Heart left ventricle (tissue), 16 donors: ENCODE results near the gene YBX2. TPM values are rescaled to one million over a fixed set of nuclear protein-coding genes. Genes with fewer than 3 reads are reported as not detected.

Source experiments
- ATAC-seq, 4 donors: fragments of 200-7000 bp; cut with Tn5 transposase; one replicate each; pipeline ENCODE4 v1.9.1; 2020 to 2022; ENCODE audit warnings: moderate library complexity in 4 of 4, mild to moderate bottlenecking in 3 of 4, moderate number of reproducible peaks in 1 of 4
- DNase-seq, 5 donors: peaks; one replicate each; pipeline ENCODE4 v3.0.0-alpha.2; 2020
- H3K27ac ChIP-seq, 12 donors: fragments of 200-600 bp; sonication (generic) in 4 of 12; one replicate each; pipeline versions ENCODE4 v1.5.0 to v1.8.0; 2016 to 2022; ENCODE audit warnings: mild to moderate bottlenecking in 2 of 12
- H3K27me3 ChIP-seq, 9 donors: fragments of 200-600 bp; sonication (generic) in 2 of 9; one replicate each; pipeline versions ENCODE4 v1.5.1 to v1.8.0; 2016 to 2022; ENCODE audit warnings: mild to moderate bottlenecking in 3 of 9
- H3K36me3 ChIP-seq, 9 donors: fragments of 200-600 bp; sonication (generic) in 2 of 9; one replicate each; pipeline versions ENCODE4 v1.5.0 to v1.8.0; 2018 to 2022; ENCODE audit warnings: mild to moderate bottlenecking in 2 of 9
- H3K4me1 ChIP-seq, 12 donors: fragments of 200-600 bp; sonication (generic) in 4 of 12; one replicate each; pipeline versions ENCODE4 v1.5.0 to v1.8.0; 2016 to 2022; ENCODE audit warnings: mild to moderate bottlenecking in 3 of 12
- H3K4me3 ChIP-seq, 12 donors: fragments of 200-600 bp; sonication (generic) in 4 of 12; one replicate each; pipeline versions ENCODE4 v1.5.0 to v1.8.0; 2017 to 2022; ENCODE audit warnings: mild to moderate bottlenecking in 9 of 12, moderate library complexity in 4 of 12
- H3K9me3 ChIP-seq, 12 donors: fragments of 200-600 bp; sonication (generic) in 4 of 12; one replicate each; pipeline versions ENCODE4 v1.5.0 to v1.8.0; 2016 to 2022; ENCODE audit warnings: mild to moderate bottlenecking in 1 of 12
- POLR2A ChIP-seq, 2 donors: fragments of 450-650 bp; IDR thresholded peaks; one replicate each; pipeline ENCODE4 v1.6.1; 2017; ENCODE audit warnings: antibody characterized with exemption in 2 of 2, mild to moderate bottlenecking in 2 of 2, moderate library complexity in 2 of 2
- WGBS, 4 donors: extraction: QIAGEN DNeasy Blood & Tissue Kit in 2 of 4; methylation state at CpG; one replicate each; pipeline versions ENCODE4 v1.1.5 to v1.1.7; 2013 to 2018; 5-methylcytosine and 5-hydroxymethylcytosine counted together
- intact Hi-C, 10 donors: fragments of 100-400 bp; cut with DNase I; formaldehyde crosslinking; loops; one replicate each; pipeline versions ENCODE4 v1.11.1 to v1.14.2; 2022
- polyA plus RNA-seq, 2 donors: library from polyadenylated mRNA; stranded (reverse); fragments of 200-250 nt; gene quantifications; one replicate each; pipeline ENCODE4 v1.2.3, GENCODE V29; 2013
- total RNA-seq, 9 donors: library from RNA; depleted of rRNA in 2 of 9; stranded (reverse); fragments of >200 nt in 2 of 9; fragmentation: NEBNext Ultra II Directional in 3 of 9; extraction: Animal tissue kit (Norgen Biotek cat#: 25700) in 3 of 9; gene quantifications; one replicate each; pipeline versions ENCODE4 v1.1.0 to v1.2.4, GENCODE V29; 2016 to 2023
- TF ChIP-seq, protein P1 (sequence below), 12 donors: fragments of 200-600 bp; sonication (generic) in 4 of 12; IDR thresholded peaks; one replicate each; pipeline versions ENCODE4 v1.5.0 to v1.8.0; 2018 to 2022; ENCODE audit warnings: antibody characterized with exemption in 12 of 12, mild to moderate bottlenecking in 5 of 12
- donor health status: ischemic (EF 13 %, LVEDD 7.1; RV severe dilation, severe dysfunction).
- donor health status: healthy with polysubstance abuse.
- donor health status: DM: no; HTN: yes; CAD: no.
- donor health status: DM: no; HTN: no; CAD: no.
- donor health status: ischemic (EF 25% LVEDD 6.9; RV normal size, moderate dysfunction).
- donor health status: ischemic (EF 25% LVEDD 5.7; RV mildly dilated, moderate dysfunction).
- donor health status: healthy.
- donor health status: DM: yes; HTN: yes; CAD: no.
- donor health status: ischemic (EF 35%, LVEDD 5.7; RV mildly dilated, moderate dysfunction).
- donor health status: nonischemic (EF 11% LVEDD 7.7; RV severe dilation, severe dysfunction).
- donor health status: DM: yes; HTN: yes; CAD: no.
- donor health status: PGD.
- donor health status: ischemic (EF 29% LVEDD 5.4; RV normal size, mild dysfunction).
- donor health status: nonischemic (EF 23%, LVEDD 6.1; RV moderate dilation, normal function).

Gene YBX2
- total and polyA plus RNA-seq, 11 donors: 0.32 to 2.0 (median 0.56) TPM

DNA sequence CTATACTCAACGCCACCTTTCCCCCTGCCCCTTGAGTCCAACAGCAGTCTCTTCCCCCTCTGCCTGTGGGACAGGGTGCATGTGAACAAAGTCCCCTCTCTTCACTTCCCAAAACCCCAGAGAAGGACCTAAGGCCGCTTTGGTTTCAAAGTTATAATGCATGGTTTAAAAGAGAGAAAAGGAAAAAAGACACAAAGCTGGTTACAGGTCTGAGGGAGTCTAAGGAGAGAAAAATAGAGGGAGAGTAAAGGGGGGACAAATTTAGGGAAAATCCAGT lies 51.0 kb downstream of the YBX2 start:
- H3K36me3 ChIP-seq: peaks cover 0 to 52% (median 46%) of the 10 kb centered on the region in 9 donors
- peak overlapping the region; percentile 53 to 95 (median 84) for H3K4me3 ChIP-seq
- ATAC-seq: no peak
- 17 to 38% (median 28%) methylated on average over 2 of the region's 2 CpGs for WGBS, 4 donors
- H3K4me1 ChIP-seq: peaks cover 5 to 37% (median 28%) of the 10 kb centered on the region in 12 donors
- H3K27ac ChIP-seq: peak overlapping the region; percentile 91 to 99 (median 97)
- no peak for DNase-seq
- intact Hi-C loops: loop anchor here in 2 of 10 donors (10.0 kb wide), 2 partner anchors 331 to 601 kb away; partner anchors contain the start of gene CD68 (in 1 of the 2)
- no peaks in the 10 kb centered on the region for H3K9me3 ChIP-seq
- no peaks in the 10 kb centered on the region for H3K27me3 ChIP-seq
- TF ChIP-seq, protein P1, sequence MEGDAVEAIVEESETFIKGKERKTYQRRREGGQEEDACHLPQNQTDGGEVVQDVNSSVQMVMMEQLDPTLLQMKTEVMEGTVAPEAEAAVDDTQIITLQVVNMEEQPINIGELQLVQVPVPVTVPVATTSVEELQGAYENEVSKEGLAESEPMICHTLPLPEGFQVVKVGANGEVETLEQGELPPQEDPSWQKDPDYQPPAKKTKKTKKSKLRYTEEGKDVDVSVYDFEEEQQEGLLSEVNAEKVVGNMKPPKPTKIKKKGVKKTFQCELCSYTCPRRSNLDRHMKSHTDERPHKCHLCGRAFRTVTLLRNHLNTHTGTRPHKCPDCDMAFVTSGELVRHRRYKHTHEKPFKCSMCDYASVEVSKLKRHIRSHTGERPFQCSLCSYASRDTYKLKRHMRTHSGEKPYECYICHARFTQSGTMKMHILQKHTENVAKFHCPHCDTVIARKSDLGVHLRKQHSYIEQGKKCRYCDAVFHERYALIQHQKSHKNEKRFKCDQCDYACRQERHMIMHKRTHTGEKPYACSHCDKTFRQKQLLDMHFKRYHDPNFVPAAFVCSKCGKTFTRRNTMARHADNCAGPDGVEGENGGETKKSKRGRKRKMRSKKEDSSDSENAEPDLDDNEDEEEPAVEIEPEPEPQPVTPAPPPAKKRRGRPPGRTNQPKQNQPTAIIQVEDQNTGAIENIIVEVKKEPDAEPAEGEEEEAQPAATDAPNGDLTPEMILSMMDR (IDR thresholded peaks at IDR 0.05): no peak
- no peak for TF ChIP-seq POLR2A (IDR thresholded peaks at IDR 0.05)

DNA sequence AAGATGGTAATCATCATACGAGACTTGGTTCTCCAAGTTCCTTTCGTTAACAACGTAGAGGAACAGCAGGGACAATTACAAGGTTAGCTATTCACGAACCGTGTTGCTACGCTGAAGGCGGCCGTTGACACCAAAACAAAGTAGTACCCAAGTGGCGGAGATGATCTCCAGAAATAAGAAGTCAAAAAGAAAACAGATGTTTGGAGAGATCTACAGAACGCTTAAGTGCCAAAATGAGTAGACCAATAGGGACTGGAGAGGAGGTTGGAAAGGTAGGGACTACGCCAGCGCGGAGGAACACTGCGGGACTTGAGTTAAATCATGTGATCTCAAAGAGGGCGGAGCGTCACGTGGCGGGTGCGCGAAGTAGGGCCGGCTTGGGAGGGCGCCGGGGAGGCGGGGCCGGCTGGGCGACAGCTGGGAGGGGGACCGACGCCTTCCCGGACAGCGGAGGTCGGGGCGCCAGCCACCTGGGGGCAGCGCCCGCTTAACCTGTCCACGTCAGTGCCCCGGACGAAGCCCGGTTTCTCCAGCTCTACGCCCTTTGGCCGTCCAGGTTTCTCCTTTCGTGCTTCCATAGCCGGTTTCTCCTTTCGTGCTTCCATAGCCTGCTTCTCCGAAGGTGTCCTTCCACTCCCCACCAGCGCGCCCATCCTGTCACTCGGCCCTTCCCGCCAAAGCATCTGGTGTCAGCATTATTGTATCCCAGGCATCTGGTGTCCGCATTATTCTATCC lies 51.6 kb downstream of the YBX2 start:
- Histone ChIP-seq H3K27ac (peak overlapping the region; percentile 91 to 99 (median 97)), H3K4me1 (peaks cover 5 to 32% (median 27%) of the 10 kb centered on the region in 12 donors), H3K36me3 (peaks cover 0 to 52% (median 46%) of the 10 kb centered on the region in 9 donors), H3K4me3 (peak overlapping the region; percentile 53 to 95 (median 84)), H3K27me3 (no peaks in the 10 kb centered on the region), H3K9me3 (no peaks in the 10 kb centered on the region)
- WGBS, 4 donors: 0 to 2% (median 1%) methylated on average over 41 to 49 of the region's 49 CpGs
- intact Hi-C loops: loop anchor here in 3 of 10 donors (1.0 to 10.0 kb wide), 3 partner anchors 241 to 602 kb away; partner anchors contain the start of genes CD68 (in 1 of the 3) and POLR2A (in 1 of the 3)
- TF ChIP-seq, protein P1 (IDR thresholded peaks at IDR 0.05): peak in 3 of 12 donors; percentile 23 to 29 (median 28)
- peak in 1 of 2 donors; percentile 67 for TF ChIP-seq POLR2A (IDR thresholded peaks at IDR 0.05)
- ATAC-seq (peak; percentile 45 to 62 (median 57)), DNase-seq (peak; percentile 97 to 98 (median 97))

DNA sequence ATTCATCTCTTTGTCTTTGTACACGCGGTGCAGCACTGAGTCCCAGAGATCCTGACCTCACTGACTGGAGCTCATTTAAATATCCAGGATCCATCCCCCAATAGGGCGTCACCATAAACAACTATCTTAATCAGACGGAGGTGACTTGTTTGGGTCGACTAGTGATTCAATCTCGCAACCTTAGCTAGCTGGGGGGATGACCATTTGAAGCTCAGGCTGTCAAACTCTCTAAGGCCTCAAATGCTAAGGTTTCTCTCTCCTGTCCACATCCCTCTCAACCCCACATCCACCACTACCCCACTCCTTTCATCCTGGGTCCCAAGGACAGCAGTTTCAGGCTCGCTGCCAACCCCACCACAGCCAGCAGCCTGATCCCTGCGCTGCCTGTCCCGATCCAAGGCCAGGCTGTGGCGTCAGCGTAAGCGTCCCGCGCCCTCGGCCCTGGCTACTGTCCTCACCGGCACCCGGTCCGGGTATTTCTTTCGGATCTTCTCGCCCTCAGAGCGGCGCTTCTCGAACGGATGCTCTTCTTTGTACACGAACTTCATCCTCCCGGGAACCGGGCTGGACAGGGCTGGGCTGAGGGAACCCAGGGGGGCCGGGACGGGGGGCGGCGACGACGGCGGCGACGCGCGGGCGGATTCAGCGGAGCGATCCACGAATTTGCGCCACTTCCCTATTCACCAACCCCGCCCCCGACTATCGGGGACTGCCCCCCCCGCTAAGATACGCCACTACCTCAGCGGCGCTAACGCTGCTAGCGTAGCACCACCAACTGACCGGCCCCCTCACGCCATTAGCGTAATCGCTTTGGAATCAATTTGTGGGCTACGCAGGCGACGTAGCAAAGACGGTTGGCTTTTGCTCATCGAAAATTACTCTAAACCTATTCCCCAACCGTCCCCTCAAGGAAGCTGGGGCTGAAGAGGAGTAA lies 52.4 kb downstream of the YBX2 start, which contains the start of gene GABARAP:
TSS of gene GABARAP (minus strand) at position 667 of the 934 bp plus-strand sequence. CDS start at position 548, 119 bp downstream.
- TF ChIP-seq, protein P1 (IDR thresholded peaks at IDR 0.05): no peak
- TF ChIP-seq POLR2A (IDR thresholded peaks at IDR 0.05): peak in 1 of 2 donors; percentile 64
- ATAC-seq (peak; percentile 12 to 58 (median 48)), DNase-seq (peak; percentile 94 to 97 (median 96))
- peak within 1 kb of the TSS; percentile 91 to 99 (median 97) for H3K27ac ChIP-seq
- WGBS, 4 donors: 0 to 1% (median 0%) methylated on average over 36 to 62 of the region's 62 CpGs
- H3K4me3 ChIP-seq: peak within 1 kb of the TSS; percentile 53 to 95 (median 84)
- peaks cover 0 to 51% (median 46%) of the 10 kb centered on the region in 9 donors for H3K36me3 ChIP-seq
- H3K9me3 ChIP-seq: no peaks in the 10 kb centered on the region
- intact Hi-C loops: loop anchor here in 3 of 10 donors (1.0 to 10.0 kb wide), 3 partner anchors 242 to 603 kb away; partner anchors contain the start of genes CD68 (in 1 of the 3) and POLR2A (in 1 of the 3)
- peaks cover 5 to 36% (median 32%) of the 10 kb centered on the region in 12 donors for H3K4me1 ChIP-seq
- H3K27me3 ChIP-seq: no peaks in the 10 kb centered on the region
